Tongue (tissue), 2 donors: ENCODE results near the gene GSTM4. TPM values are rescaled to one million over a fixed set of nuclear protein-coding genes. Genes with fewer than 3 reads are reported as not detected.

Experiments used
- DNase-seq: peaks from one replicate; pipeline ENCODE4 v3.0.0-alpha.2; 2015
- total RNA-seq: library from RNA; depleted of rRNA; stranded (reverse); fragments of >200 nt; gene quantifications from one replicate; pipeline ENCODE4 v1.2.3, GENCODE V29; 2014

GSTM4 gene
- total RNA-seq, 1 donor from 2014 or later = 11.4 TPM

GRCh38 chr1:109624201-109625010, 31.5 kb upstream of the GSTM4 start:
- DNase-seq = peak; percentile 52

- no peak for DNase-seq
Observed at GRCh38 chr1:109625176-109625575, 30.7 kb upstream of the GSTM4 start.

GRCh38 chr1:109625601-109626560, 30.0 kb upstream of the GSTM4 start:
- peak; percentile 89 for DNase-seq

GRCh38 chr1:109626682-109627408, 29.1 kb upstream of the GSTM4 start:
- no peak for DNase-seq

GRCh38 chr1:109627692-109628399, 28.1 kb upstream of the GSTM4 start:
- no peak for DNase-seq

GRCh38 chr1:109628540-109629321, 27.2 kb upstream of the GSTM4 start:
- no peak for DNase-seq

GRCh38 chr1:109629372-109630030, 26.4 kb upstream of the GSTM4 start:
- no peak for DNase-seq

GRCh38 chr1:109630081-109630897, 25.6 kb upstream of the GSTM4 start:
- DNase-seq = no peak

- DNase-seq = no peak
Observed at GRCh38 chr1:109630898-109631512, 24.9 kb upstream of the GSTM4 start.

GRCh38 chr1:109631513-109632505, 24.1 kb upstream of the GSTM4 start:
- DNase-seq = peak; percentile 65

- peak; percentile 95 for DNase-seq
Observed at GRCh38 chr1:109632671-109633346, 23.1 kb upstream of the GSTM4 start.

GRCh38 chr1:109634292-109634691, 21.6 kb upstream of the GSTM4 start:
- no peak for DNase-seq

- no peak for DNase-seq
Observed at GRCh38 chr1:109634771-109635750, 20.8 kb upstream of the GSTM4 start.

GRCh38 chr1:109635862-109636200, 20.1 kb upstream of the GSTM4 start:
- no peak for DNase-seq

- DNase-seq = no peak
Observed at GRCh38 chr1:109636201-109636952, 19.5 kb upstream of the GSTM4 start.
